Epithelial cell of esophagus (primary cell): ENCODE results near the gene RASGRF2.
A peak's percentile ranks its signal among the peaks of the same experiment; 100 is the strongest.

Experiments
- DNase-seq: peaks from one replicate; pipeline ENCODE4 v3.0.0; 2010; ENCODE audit warnings: low read depth
- H3K4me3 ChIP-seq: 2 replicates; pipeline ENCODE4 v1.5.1; 2011; ENCODE audit warnings: mild to moderate bottlenecking, low read length, control low read depth
- TF ChIP-seq, protein P1 (sequence below): IDR thresholded peaks from 2 replicates; pipeline ENCODE4 v1.5.1; 2011; ENCODE audit warnings: low read depth, mild to moderate bottlenecking, low read length, control low read depth, inconsistent platforms; ENCODE audit not compliant: insufficient read depth; ENCODE audit errors: missing control alignments

Gene RASGRF2, protein sequence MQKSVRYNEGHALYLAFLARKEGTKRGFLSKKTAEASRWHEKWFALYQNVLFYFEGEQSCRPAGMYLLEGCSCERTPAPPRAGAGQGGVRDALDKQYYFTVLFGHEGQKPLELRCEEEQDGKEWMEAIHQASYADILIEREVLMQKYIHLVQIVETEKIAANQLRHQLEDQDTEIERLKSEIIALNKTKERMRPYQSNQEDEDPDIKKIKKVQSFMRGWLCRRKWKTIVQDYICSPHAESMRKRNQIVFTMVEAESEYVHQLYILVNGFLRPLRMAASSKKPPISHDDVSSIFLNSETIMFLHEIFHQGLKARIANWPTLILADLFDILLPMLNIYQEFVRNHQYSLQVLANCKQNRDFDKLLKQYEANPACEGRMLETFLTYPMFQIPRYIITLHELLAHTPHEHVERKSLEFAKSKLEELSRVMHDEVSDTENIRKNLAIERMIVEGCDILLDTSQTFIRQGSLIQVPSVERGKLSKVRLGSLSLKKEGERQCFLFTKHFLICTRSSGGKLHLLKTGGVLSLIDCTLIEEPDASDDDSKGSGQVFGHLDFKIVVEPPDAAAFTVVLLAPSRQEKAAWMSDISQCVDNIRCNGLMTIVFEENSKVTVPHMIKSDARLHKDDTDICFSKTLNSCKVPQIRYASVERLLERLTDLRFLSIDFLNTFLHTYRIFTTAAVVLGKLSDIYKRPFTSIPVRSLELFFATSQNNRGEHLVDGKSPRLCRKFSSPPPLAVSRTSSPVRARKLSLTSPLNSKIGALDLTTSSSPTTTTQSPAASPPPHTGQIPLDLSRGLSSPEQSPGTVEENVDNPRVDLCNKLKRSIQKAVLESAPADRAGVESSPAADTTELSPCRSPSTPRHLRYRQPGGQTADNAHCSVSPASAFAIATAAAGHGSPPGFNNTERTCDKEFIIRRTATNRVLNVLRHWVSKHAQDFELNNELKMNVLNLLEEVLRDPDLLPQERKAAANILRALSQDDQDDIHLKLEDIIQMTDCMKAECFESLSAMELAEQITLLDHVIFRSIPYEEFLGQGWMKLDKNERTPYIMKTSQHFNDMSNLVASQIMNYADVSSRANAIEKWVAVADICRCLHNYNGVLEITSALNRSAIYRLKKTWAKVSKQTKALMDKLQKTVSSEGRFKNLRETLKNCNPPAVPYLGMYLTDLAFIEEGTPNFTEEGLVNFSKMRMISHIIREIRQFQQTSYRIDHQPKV (N-terminal part only)

DNA sequence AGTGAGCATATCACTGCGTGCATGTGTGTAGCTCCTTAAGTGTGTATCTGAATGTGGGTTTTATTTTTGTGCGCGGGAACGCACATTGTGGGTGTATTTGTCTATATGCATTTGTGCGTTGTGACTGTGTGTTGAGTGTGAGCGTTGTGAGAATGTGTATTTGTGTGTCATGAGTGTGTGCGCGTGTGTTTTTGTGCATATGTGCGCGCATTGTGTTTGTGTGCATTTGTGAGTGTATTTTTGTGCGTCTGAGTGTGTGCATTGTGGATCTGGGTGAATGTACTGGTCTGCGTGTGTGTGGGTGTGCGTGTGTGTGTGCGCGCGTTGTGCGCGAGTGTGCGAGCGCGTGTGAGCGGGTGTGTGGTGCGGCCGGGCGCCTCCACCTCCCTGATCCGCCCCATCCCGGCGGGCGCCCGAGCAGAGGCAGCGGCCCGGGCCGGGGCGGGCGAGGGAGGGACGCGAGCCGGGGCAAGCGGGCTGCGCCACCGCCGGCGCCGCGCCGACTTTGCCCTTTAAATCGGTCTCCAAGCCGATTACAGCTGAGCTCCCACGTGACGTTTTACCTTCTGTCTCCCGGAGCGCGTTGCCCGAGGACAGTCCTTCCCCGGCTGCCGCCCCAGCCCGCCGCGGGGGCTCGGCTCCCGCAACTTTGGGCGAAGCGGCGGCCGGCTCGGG, at the start of gene RASGRF2:
Gene RASGRF2, plus strand, starts transcription at position 596 of the 675 bp plus-strand sequence. CDS start 376 bp downstream, outside the sequence.
- peak; percentile 45 for DNase-seq
- TF ChIP-seq, protein P1, sequence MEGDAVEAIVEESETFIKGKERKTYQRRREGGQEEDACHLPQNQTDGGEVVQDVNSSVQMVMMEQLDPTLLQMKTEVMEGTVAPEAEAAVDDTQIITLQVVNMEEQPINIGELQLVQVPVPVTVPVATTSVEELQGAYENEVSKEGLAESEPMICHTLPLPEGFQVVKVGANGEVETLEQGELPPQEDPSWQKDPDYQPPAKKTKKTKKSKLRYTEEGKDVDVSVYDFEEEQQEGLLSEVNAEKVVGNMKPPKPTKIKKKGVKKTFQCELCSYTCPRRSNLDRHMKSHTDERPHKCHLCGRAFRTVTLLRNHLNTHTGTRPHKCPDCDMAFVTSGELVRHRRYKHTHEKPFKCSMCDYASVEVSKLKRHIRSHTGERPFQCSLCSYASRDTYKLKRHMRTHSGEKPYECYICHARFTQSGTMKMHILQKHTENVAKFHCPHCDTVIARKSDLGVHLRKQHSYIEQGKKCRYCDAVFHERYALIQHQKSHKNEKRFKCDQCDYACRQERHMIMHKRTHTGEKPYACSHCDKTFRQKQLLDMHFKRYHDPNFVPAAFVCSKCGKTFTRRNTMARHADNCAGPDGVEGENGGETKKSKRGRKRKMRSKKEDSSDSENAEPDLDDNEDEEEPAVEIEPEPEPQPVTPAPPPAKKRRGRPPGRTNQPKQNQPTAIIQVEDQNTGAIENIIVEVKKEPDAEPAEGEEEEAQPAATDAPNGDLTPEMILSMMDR: no peak

DNA sequence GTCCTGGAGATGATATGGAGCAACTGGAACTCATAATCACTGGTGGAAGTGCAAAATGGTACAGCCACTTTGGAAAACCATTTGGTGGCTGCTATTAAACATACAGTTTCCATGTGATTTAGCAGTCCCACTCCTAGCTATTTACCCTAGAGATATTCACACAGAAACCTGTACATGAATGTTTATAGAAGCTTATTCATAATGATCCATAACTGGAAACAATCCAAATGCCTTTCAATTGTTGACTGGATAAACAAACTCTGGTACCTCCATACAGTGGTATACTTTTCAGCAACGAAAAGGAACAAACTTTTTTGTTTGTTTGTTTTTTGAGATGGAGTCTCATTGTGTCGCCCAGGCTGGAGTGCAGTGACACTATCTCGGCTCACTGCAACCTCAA, 47.7 kb upstream of the RASGRF2 start:
- no peak overlapping the region for H3K4me3 ChIP-seq
- TF ChIP-seq, protein P1: no peak
- no peak for DNase-seq

More for the DNA sequence above, at the start of gene RASGRF2:
- H3K4me3 ChIP-seq: peak within 1 kb of the TSS; percentile 29

DNA sequence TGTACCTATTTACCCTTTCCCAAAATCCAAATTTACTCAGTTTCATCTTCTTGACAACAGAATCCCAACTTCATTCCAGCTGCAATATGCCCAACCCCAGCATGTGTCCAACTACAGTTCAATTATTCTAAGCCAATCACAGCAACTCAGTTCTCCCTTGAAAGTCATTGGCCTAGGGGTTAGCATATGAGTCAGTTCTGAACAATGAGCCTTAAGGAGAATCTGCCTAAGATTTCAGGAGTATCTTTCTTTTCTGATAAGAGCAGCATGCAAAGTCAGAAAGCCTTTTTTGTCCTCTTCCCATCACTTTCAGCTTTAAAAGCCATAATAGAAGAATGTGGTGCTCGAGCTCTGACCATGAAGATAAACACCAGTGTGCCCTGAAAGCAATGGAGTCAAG, 44.4 kb upstream of the RASGRF2 start:
- TF ChIP-seq, protein P1: no peak
- H3K4me3 ChIP-seq: no peak overlapping the region

DNA sequence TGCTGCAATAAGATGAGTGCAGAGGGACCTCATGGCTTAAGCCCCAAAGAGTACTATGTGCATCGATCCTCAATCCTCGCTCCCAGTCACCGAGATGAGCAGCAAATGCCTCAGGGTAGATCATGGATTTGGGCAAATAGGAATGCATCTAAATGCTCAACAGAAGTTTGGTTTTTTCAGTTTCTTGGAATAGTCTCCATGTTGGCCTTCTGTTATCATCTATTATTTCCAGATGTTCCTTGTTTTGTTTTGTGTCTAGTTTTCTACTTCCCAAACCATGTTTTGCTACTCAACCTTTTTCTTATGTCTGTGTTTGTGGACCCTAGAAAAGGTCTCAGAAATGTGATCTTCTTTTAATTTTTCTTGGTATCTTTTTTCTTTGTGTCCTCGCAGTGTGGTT, 43.5 kb upstream of the RASGRF2 start:
- DNase-seq: no peak
- H3K4me3 ChIP-seq: no peak overlapping the region
- TF ChIP-seq, protein P1: no peak

More for the DNA sequence above, 44.4 kb upstream of the RASGRF2 start:
- peak; percentile 7 for DNase-seq

DNA sequence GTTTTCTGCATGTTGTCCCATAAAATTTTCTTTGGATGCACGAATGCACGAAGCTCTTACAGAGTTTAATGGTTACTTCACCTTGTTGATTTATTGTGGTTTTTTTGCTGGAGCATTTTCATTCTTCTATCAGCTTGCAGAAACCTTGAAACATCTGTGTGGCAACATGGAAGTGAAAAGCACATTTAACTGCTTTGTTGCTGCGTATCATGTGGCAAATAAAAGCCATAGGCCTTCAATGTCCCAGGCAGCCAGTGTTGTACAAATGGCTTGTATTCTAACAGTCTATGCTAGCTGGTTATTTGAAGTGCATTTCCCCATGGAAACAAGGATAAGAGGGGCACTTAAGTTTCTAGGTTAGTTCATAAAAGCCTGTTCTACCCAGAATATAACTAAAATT, 42.5 kb upstream of the RASGRF2 start:
- DNase-seq: no peak
- TF ChIP-seq, protein P1: no peak
- H3K4me3 ChIP-seq: no peak overlapping the region

DNA sequence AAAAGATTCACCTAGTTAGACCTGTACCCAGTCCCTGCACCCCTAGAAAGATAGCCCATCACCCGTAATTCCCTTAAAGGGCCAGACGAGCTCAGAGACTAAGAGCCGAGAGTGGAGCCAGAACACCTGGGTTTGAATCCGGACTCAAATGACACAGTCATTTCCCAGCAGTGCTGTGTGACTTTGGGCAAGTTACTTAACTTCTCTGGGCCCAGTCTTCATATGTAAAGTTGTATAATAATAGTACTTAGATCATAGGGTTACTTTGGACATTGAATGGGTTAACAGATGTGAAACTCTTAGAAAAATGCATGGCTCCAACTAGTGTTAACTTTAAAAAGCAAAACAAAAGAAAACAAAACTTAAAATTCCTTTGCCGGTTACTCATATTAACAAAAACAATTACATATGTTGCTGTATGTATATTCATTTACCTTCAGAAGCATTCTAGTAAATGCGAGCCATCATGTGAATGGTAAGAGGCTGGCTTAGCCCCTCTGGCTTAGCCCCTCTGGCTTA, 40.4 kb upstream of the RASGRF2 start:
- DNase-seq: no peak
- TF ChIP-seq, protein P1: no peak

More for the DNA sequence above, 40.4 kb upstream of the RASGRF2 start:
- no peak overlapping the region for H3K4me3 ChIP-seq
